IMR-90 (cell line): ENCODE results near the gene ZNF791. TPM values are rescaled to one million over a fixed set of nuclear protein-coding genes. Genes with fewer than 3 reads are reported as not detected.

Experiments used
- ATAC-seq: fragments of 200-7000 bp; cut with Tn5 transposase; 2 replicates; pipeline ENCODE4 v1.9.1; 2020; ENCODE audit warnings: low read depth, mild to moderate bottlenecking, moderate library complexity
- BruUV-seq: library from RNA; stranded (reverse); fragments of 400-500 nt; replicated peaks from 2 replicates; lab custom pipeline; 2021; lab: Mats Ljungman, UMichigan
- CTCF ChIA-PET: fragments of 300-600 bp; formaldehyde crosslinking; extraction: SDS; loops from one replicate; lab custom pipeline; 2021; ENCODE audit warnings: antibody characterized with exemption; lab: Yijun Ruan, JAX
- POLR2A ChIA-PET: fragments of 300-600 bp; sonication (Branson Sonifier 250); formaldehyde crosslinking; loops from one replicate; lab custom pipeline; 2022; ENCODE audit warnings: antibody characterized with exemption; ENCODE audit not compliant: unreplicated experiment; lab: Charles Lee
- DNase-seq: peaks from one replicate; pipeline ENCODE4 v3.0.0; 2013
- H2AFZ ChIP-seq: replicated peaks from 2 replicates; pipeline ENCODE3; 2013; ENCODE audit warnings: low read length, mild to moderate bottlenecking; ENCODE audit not compliant: poor library complexity
- H2AK5ac ChIP-seq: 2 replicates; pipeline ENCODE4 v1.6.1; 2013; ENCODE audit warnings: low read depth, low read length, inconsistent platforms
- H2AK9ac ChIP-seq: replicated peaks from 2 replicates; pipeline ENCODE3; 2013; ENCODE audit warnings: mild to moderate bottlenecking, low read depth, low read length, moderate library complexity; ENCODE audit not compliant: poor library complexity
- H2BK120ac ChIP-seq: 2 replicates; pipeline ENCODE4 v1.6.1; 2013; ENCODE audit warnings: low read depth, low read length, inconsistent platforms
- H2BK15ac ChIP-seq: 3 replicates; pipeline ENCODE4 v1.6.1; 2013; ENCODE audit warnings: low read depth, low read length, inconsistent platforms
- H2BK20ac ChIP-seq: 2 replicates; pipeline ENCODE4 v1.6.1; 2013; ENCODE audit warnings: low read depth, mild to moderate bottlenecking, inconsistent platforms, low read length, moderate library complexity
- H2BK5ac ChIP-seq: 2 replicates; pipeline ENCODE4 v1.6.1; 2013; ENCODE audit warnings: mild to moderate bottlenecking, low read depth, low read length, inconsistent platforms; ENCODE audit not compliant: poor library complexity, severe bottlenecking
- H3K14ac ChIP-seq: replicated peaks from 2 replicates; pipeline ENCODE4 v1.6.1; 2013; ENCODE audit warnings: low read depth, low read length, inconsistent platforms
- H3K18ac ChIP-seq: 2 replicates; pipeline ENCODE4 v1.6.1; 2013; ENCODE audit warnings: low read depth, low read length, control low read depth
- H3K23ac ChIP-seq: 2 replicates; pipeline ENCODE4 v1.6.1; 2013; ENCODE audit warnings: low read depth, low read length, inconsistent platforms
- H3K27ac ChIP-seq: 2 replicates; pipeline ENCODE4 v1.5.1; 2013; ENCODE audit warnings: mild to moderate bottlenecking, control low read depth, low read length; ENCODE audit not compliant: insufficient read depth
- H3K27me3 ChIP-seq: 2 replicates; pipeline ENCODE4 v1.6.1; 2013; ENCODE audit warnings: low read length; ENCODE audit not compliant: control insufficient read depth, insufficient read depth
- H3K36me3 ChIP-seq: 2 replicates; pipeline ENCODE4 v1.6.1; 2013; ENCODE audit warnings: low read length, mixed read lengths; ENCODE audit not compliant: control insufficient read depth, insufficient read depth
- H3K4ac ChIP-seq: 2 replicates; pipeline ENCODE4 v1.6.1; 2013; ENCODE audit warnings: low read depth, low read length, inconsistent platforms
- H3K4me1 ChIP-seq: 2 replicates; pipeline ENCODE4 v1.6.1; 2013; ENCODE audit warnings: low read length, mixed read lengths; ENCODE audit not compliant: control insufficient read depth, insufficient read depth
- H3K4me2 ChIP-seq: 2 replicates; pipeline ENCODE4 v1.6.1; 2013; ENCODE audit warnings: low read depth, mild to moderate bottlenecking, control low read depth, low read length, moderate library complexity
- H3K4me3 ChIP-seq: 2 replicates; pipeline ENCODE4 v1.5.1; 2013; ENCODE audit warnings: low read depth, mild to moderate bottlenecking, control low read depth, low read length, moderate library complexity; ENCODE audit not compliant: insufficient read depth
- H3K56ac ChIP-seq: 2 replicates; pipeline ENCODE4 v1.6.1; 2013; ENCODE audit warnings: low read length, inconsistent platforms; ENCODE audit not compliant: insufficient read depth; ENCODE audit errors: extremely low read depth
- H3K79me1 ChIP-seq, 2 experiments: 2 replicates each; pipeline ENCODE4 v1.6.1; 2013; ENCODE audit warnings: low read length in 2 of 2, inconsistent platforms in 1 of 2, low read depth in 1 of 2
- H3K9ac ChIP-seq: 2 replicates; pipeline ENCODE4 v1.6.1; 2013; ENCODE audit warnings: low read depth, low read length, control low read depth
- H3K9me1 ChIP-seq: 2 replicates; pipeline ENCODE4 v1.6.1; 2013; ENCODE audit warnings: low read length, inconsistent platforms; ENCODE audit not compliant: insufficient read depth
- H3K9me3 ChIP-seq: 2 replicates; pipeline ENCODE4 v1.6.1; 2013; ENCODE audit warnings: low read length; ENCODE audit not compliant: control insufficient read depth, insufficient read depth
- H4K20me1 ChIP-seq: 2 replicates; pipeline ENCODE4 v1.6.1; 2013; ENCODE audit warnings: low read length, inconsistent platforms; ENCODE audit not compliant: insufficient read depth
- H4K5ac ChIP-seq: 2 replicates; pipeline ENCODE4 v1.6.1; 2013; ENCODE audit warnings: mild to moderate bottlenecking, low read depth, low read length, control low read depth
- H4K8ac ChIP-seq, 2 experiments: 2 replicates each; pipeline ENCODE4 v1.6.1; 2013; ENCODE audit warnings: low read depth in 2 of 2, low read length in 2 of 2, control low read depth in 1 of 2, inconsistent platforms in 1 of 2
- H4K91ac ChIP-seq: 2 replicates; pipeline ENCODE4 v1.6.1; 2013; ENCODE audit warnings: low read depth, low read length, inconsistent platforms; ENCODE audit not compliant: insufficient read depth
- CEBPB ChIP-seq: IDR thresholded peaks from 2 replicates; pipeline ENCODE4 v1.6.1; 2012; ENCODE audit warnings: low read depth, low read length, improper control_type of control experiment
- NFE2L2 ChIP-seq: fragments of 150-350 bp; IDR thresholded peaks from 2 replicates; pipeline ENCODE4 v1.6.1; 2016; ENCODE audit warnings: low read depth, mild to moderate bottlenecking, low read length
- POLR2A ChIP-seq: IDR thresholded peaks from 2 replicates; pipeline ENCODE4 v1.6.1; 2012; ENCODE audit warnings: mild to moderate bottlenecking, low read depth, low read length
- RAD21 ChIP-seq: IDR thresholded peaks from 2 replicates; pipeline ENCODE4 v1.6.1; 2012; ENCODE audit warnings: low read length, improper control_type of control experiment
- WGBS, 2 experiments: methylation state at CpG; one replicate each; pipeline versions ENCODE4 v1.1.5 to v1.1.7; 2013; ENCODE audit warnings: missing lambda C conversion rate in 2 of 2; ENCODE audit not compliant: insufficient read length in 1 of 2; ENCODE audit errors: extremely low coverage in 2 of 2; 5-methylcytosine and 5-hydroxymethylcytosine counted together
- dilution Hi-C: fragments of 300-500 bp; cut with HindIII; formaldehyde crosslinking; loops from one replicate; pipeline ENCODE4 v1.14.3; 2018; ENCODE audit warnings: low sequenced_read_pairs; ENCODE audit not compliant: unreplicated experiment
- in situ Hi-C: fragments of 300-500 bp; cut with MboI; formaldehyde crosslinking; loops from 3 replicates; pipeline ENCODE4 v1.14.3; 2019; ENCODE audit warnings: low sequenced_read_pairs, inconsistent platforms, mixed read lengths
- intact Hi-C: fragments of 100-400 bp; cut with micrococcal nuclease; formaldehyde crosslinking; loops from 2 replicates; pipeline ENCODE4 v1.10.0; 2022
- polyA plus RNA-seq, 3 experiments: library from polyadenylated mRNA; depleted of rRNA; stranded (reverse); fragments of >200 nt; gene quantifications; 2 replicates each; pipeline ENCODE4 v1.2.3, GENCODE V29; 2012; ENCODE audit warnings: low replicate concordance in 1 of 3
- total RNA-seq: library from RNA; depleted of rRNA; stranded (reverse); fragments of >200 nt; gene quantifications from 2 replicates; pipeline ENCODE4 v1.2.3, GENCODE V29; 2012

The ZNF791 gene
- total and polyA plus RNA-seq, 2 of the 4 experiments (the other 2 are of a cell fraction), result 7.1 to 15.8 TPM

GRCh38 chr19:12574036-12574435 is 36.7 kb upstream of the ZNF791 start:
- no peaks in the 10 kb centered on the region for H3K9me1 ChIP-seq
- ATAC-seq (no peak), DNase-seq (no peak)
- H2AFZ ChIP-seq, result no peak overlapping the region
- H3K4me3 ChIP-seq, result no peak overlapping the region
- no peak overlapping the region for H3K9ac ChIP-seq
- H4K8ac ChIP-seq, result no peak overlapping the region
- H3K4ac ChIP-seq, result no peak overlapping the region
- H3K14ac ChIP-seq, result no peak overlapping the region
- dilution Hi-C loops (no loop called here), in situ Hi-C loops (no loop called here), intact Hi-C loops (no loop called here)
- H2AK5ac ChIP-seq, result no peak overlapping the region
- peaks cover 11% of the 10 kb centered on the region; the same call in 1 of the 2 replicates for H3K9me3 ChIP-seq
- no peak overlapping the region for H4K5ac ChIP-seq
- no peaks in the 10 kb centered on the region for H3K4me1 ChIP-seq
- no peaks in the 10 kb centered on the region; the same call in 1 of the 2 replicates for H3K27me3 ChIP-seq
- no peak for TF ChIP-seq NFE2L2
- TF ChIP-seq CEBPB, result no peak
- TF ChIP-seq RAD21, result no peak
- no peak for TF ChIP-seq POLR2A
- no peaks in the 10 kb centered on the region for H4K20me1 ChIP-seq
- no peak overlapping the region for H3K27ac ChIP-seq
- H3K36me3 ChIP-seq, result peaks cover 16% of the 10 kb centered on the region
- H3K4me2 ChIP-seq, result no peak overlapping the region
- no peaks in the 10 kb centered on the region for H3K79me1 ChIP-seq
- ChIA-PET CTCF (interaction anchor here (0.5 kb wide), 1 partner anchor 9 kb away, joined by 4 read pairs; no protein-coding TSS in a partner anchor), POLR2A (interaction anchor here (0.6 kb wide), 1 partner anchor 228 kb away, joined by 5 read pairs; no protein-coding TSS in a partner anchor)
- WGBS, 2 experiments, result no CpG with 5 or more reads among the region's 7 CpGs
- no TSS peak for BruUV-seq
- H3K23ac ChIP-seq, result no peak overlapping the region
- H2BK120ac ChIP-seq, result no peak overlapping the region
- no peak overlapping the region for H4K91ac ChIP-seq
- H2BK20ac ChIP-seq, result no peak overlapping the region
- no peak overlapping the region for H2BK15ac ChIP-seq
- H3K18ac ChIP-seq, result no peak overlapping the region
- no peak overlapping the region for H2AK9ac ChIP-seq
- no peak overlapping the region for H2BK5ac ChIP-seq
- H3K56ac ChIP-seq, result no peak overlapping the region
